ENCODE measurements around the gene PRORP. TPM values are rescaled to one million over a fixed set of nuclear protein-coding genes. Genes with fewer than 3 reads are reported as not detected.
A peak's percentile ranks its signal among the peaks of the same experiment; 100 is the strongest.

The PRORP gene
- polyA plus RNA-seq, 1 of the 3 experiments (the other 2 are of a cell fraction): 17.9 TPM

DNA sequence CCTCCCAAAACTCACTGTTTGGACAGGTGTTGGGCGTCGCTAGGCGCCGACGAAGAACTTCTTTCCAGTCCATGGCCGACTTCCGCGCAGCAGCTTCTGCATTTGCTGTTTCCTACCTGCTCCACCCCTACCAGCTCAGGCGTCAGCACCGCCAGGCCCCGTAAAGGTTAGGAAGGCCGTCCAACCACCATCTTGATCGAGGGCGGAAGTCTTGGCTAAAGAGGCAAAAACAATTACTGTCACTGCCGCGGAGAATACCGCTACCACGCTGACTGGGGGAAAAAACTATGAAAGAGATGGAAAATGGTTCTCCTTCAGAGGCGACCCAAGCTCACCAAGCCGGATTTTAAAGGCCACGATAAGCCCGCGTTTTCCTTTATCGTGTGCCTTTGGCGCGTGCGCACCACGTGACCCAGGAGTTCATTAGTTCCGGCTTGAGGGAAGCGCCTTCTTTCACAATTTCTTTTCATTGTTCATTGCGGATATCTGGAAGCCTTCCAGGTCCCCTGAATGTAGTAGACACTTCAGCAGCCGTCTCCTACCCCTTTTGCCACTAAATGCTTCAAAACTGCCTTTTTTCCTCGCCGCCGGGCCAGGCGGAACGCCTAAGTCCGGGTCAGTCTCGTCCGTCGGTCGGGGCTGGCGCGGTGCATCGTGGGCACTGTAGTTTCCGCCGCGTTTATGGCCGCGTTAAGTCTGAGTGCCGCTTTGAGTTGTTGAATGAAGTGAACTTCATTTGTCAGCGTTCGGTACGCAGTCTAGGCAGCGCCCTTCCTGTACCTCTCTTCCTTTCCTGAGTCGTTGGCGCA is at the start of gene PRORP, which contains the start of gene PPP2R3C (continued):
- TF ChIP-seq RXRA (IDR thresholded peaks at IDR 0.05; ENCODE audit: borderline replicate concordance, low read depth) (no peak), SIN3A (IDR thresholded peaks at IDR 0.05; ENCODE audit: borderline replicate concordance, low read depth, low read length) (peak; percentile 66; the same call in 1 of the 2 replicates), FOSL2 (IDR thresholded peaks at IDR 0.05; ENCODE audit: borderline replicate concordance, low read depth) (no peak), GABPA (IDR thresholded peaks at IDR 0.05; ENCODE audit: low read depth) (peak; percentile 74), RAD21 (IDR thresholded peaks at IDR 0.05; ENCODE audit: low read length) (no peak), TAF1 (IDR thresholded peaks at IDR 0.05; ENCODE audit: borderline replicate concordance, low read depth, low read length) (peak; percentile 61), EZH2phosphoT487 (IDR thresholded peaks at IDR 0.05; ENCODE audit: borderline replicate concordance, low read depth) (no peak)
- TF ChIP-seq, protein P1, sequence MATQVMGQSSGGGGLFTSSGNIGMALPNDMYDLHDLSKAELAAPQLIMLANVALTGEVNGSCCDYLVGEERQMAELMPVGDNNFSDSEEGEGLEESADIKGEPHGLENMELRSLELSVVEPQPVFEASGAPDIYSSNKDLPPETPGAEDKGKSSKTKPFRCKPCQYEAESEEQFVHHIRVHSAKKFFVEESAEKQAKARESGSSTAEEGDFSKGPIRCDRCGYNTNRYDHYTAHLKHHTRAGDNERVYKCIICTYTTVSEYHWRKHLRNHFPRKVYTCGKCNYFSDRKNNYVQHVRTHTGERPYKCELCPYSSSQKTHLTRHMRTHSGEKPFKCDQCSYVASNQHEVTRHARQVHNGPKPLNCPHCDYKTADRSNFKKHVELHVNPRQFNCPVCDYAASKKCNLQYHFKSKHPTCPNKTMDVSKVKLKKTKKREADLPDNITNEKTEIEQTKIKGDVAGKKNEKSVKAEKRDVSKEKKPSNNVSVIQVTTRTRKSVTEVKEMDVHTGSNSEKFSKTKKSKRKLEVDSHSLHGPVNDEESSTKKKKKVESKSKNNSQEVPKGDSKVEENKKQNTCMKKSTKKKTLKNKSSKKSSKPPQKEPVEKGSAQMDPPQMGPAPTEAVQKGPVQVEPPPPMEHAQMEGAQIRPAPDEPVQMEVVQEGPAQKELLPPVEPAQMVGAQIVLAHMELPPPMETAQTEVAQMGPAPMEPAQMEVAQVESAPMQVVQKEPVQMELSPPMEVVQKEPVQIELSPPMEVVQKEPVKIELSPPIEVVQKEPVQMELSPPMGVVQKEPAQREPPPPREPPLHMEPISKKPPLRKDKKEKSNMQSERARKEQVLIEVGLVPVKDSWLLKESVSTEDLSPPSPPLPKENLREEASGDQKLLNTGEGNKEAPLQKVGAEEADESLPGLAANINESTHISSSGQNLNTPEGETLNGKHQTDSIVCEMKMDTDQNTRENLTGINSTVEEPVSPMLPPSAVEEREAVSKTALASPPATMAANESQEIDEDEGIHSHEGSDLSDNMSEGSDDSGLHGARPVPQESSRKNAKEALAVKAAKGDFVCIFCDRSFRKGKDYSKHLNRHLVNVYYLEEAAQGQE (IDR thresholded peaks at IDR 0.05; ENCODE audit: low read depth, low read length): no peak

DNA sequence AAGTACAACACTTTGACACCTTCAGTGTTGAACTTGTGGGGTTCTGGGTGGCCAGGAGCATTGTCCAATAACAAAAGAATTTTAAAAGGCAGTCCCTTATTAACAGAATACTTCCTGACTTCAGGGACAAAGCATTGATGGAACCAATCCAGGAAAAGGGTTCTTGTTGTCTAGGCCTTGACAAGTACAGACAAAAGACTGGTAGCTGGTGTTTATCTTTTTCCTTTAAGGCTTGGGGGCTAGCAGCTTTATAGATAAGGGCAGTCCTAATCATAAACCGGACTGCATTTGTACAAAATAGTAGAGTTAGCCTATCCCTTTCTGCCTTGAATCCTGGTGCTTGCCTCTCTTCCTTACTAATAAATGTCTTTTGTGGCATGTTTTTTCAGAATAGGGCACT is 48.9 kb upstream of the PRORP start:
- POLR2A ChIA-PET: no interaction called here
- Histone ChIP-seq H3K4me2 (no peak overlapping the region), H3F3A (replicated peaks; ENCODE audit: insufficient read depth) (no peaks in the 10 kb centered on the region), H3K36me3 (replicated peaks in 1 of 2; ENCODE audit: control insufficient read depth in 1 of 2, insufficient read depth in 2 of 2, low read length in 1 of 2) (peaks cover 6 to 28% of the 10 kb centered on the region in 2 experiments), H3K9ac (no peak overlapping the region), H2AFZ (ENCODE audit: low read depth) (no peak overlapping the region), H3K4me1 (ENCODE audit: control insufficient read depth in 1 of 2, insufficient read depth in 2 of 2, low read depth in 1 of 2, low read length in 1 of 2) (no peaks in the 10 kb centered on the region), H3K9me2 (no peaks in the 10 kb centered on the region), H3K4me3 (ENCODE audit: low read depth in 2 of 2, low read length in 1 of 2) (no peak overlapping the region), H3K27ac (ENCODE audit: low read depth in 2 of 2, low read length in 1 of 2) (no peak overlapping the region), H3K79me2 (ENCODE audit: insufficient read depth) (peaks cover 10% of the 10 kb centered on the region; the same call in 1 of the 2 replicates), H3K9me3 (no peaks in the 10 kb centered on the region), H3K27me3 (ENCODE audit: insufficient read depth) (no peaks in the 10 kb centered on the region), H4K20me1 (ENCODE audit: insufficient read depth) (no peaks in the 10 kb centered on the region)
- CTCF ChIA-PET: interaction anchor here (1.2 kb wide), 1 partner anchor 16 kb away, joined by 3 read pairs; no protein-coding TSS in a partner anchor
- no peak for TF ChIP-seq GABPA (IDR thresholded peaks at IDR 0.05; ENCODE audit: low read depth)
- TF ChIP-seq RAD21 (IDR thresholded peaks at IDR 0.05; ENCODE audit: low read length): no peak
- no peak for TF ChIP-seq CHD2 (IDR thresholded peaks at IDR 0.05; ENCODE audit: low read length, partially characterized antibody)
- TF ChIP-seq RFX5 (IDR thresholded peaks at IDR 0.05; ENCODE audit: low read length): no peak
- TF ChIP-seq, protein P2, sequence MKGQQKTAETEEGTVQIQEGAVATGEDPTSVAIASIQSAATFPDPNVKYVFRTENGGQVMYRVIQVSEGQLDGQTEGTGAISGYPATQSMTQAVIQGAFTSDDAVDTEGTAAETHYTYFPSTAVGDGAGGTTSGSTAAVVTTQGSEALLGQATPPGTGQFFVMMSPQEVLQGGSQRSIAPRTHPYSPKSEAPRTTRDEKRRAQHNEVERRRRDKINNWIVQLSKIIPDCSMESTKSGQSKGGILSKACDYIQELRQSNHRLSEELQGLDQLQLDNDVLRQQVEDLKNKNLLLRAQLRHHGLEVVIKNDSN (IDR thresholded peaks at IDR 0.05; ENCODE audit: borderline replicate concordance, low read depth): no peak
- TF ChIP-seq RXRA (IDR thresholded peaks at IDR 0.05; ENCODE audit: borderline replicate concordance, low read depth): no peak
- TF ChIP-seq, protein P3, sequence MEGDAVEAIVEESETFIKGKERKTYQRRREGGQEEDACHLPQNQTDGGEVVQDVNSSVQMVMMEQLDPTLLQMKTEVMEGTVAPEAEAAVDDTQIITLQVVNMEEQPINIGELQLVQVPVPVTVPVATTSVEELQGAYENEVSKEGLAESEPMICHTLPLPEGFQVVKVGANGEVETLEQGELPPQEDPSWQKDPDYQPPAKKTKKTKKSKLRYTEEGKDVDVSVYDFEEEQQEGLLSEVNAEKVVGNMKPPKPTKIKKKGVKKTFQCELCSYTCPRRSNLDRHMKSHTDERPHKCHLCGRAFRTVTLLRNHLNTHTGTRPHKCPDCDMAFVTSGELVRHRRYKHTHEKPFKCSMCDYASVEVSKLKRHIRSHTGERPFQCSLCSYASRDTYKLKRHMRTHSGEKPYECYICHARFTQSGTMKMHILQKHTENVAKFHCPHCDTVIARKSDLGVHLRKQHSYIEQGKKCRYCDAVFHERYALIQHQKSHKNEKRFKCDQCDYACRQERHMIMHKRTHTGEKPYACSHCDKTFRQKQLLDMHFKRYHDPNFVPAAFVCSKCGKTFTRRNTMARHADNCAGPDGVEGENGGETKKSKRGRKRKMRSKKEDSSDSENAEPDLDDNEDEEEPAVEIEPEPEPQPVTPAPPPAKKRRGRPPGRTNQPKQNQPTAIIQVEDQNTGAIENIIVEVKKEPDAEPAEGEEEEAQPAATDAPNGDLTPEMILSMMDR (IDR thresholded peaks at IDR 0.05): no peak
- TF ChIP-seq NFIC (IDR thresholded peaks at IDR 0.05; ENCODE audit: borderline replicate concordance): no peak
- TF ChIP-seq MEF2A (IDR thresholded peaks at IDR 0.05; ENCODE audit: borderline replicate concordance, low read depth): no peak
- TF ChIP-seq SMC3 (IDR thresholded peaks at IDR 0.05; ENCODE audit: low read depth, low read length): no peak
- TF ChIP-seq, protein P1 (IDR thresholded peaks at IDR 0.05; ENCODE audit: low read depth, low read length): no peak
- no peak for TF ChIP-seq FOXJ3 (CRISPR knock-in tag; IDR thresholded peaks at IDR 0.05)
- no peak for TF ChIP-seq GATA2 (CRISPR knock-in tag; IDR thresholded peaks at IDR 0.05)
- TF ChIP-seq TAF1 (IDR thresholded peaks at IDR 0.05; ENCODE audit: borderline replicate concordance, low read depth, low read length): no peak
- no peak for TF ChIP-seq MXI1 (IDR thresholded peaks at IDR 0.05; ENCODE audit: low read depth, low read length)
- WGBS (ENCODE audit: low lambda C conversion rate): 92% methylated on average over 1 of the region's 1 CpG
- no peak for DNase-seq
